ENCODE results near the gene LYRM9. TPM values are rescaled to one million over a fixed set of nuclear protein-coding genes. Genes with fewer than 3 reads are reported as not detected.

LYRM9 gene
- polyA plus RNA-seq, 1 donor (not counting 4 experiments of a cell fraction or from before 2014, with no cell fraction given): 3.0 TPM

DNA sequence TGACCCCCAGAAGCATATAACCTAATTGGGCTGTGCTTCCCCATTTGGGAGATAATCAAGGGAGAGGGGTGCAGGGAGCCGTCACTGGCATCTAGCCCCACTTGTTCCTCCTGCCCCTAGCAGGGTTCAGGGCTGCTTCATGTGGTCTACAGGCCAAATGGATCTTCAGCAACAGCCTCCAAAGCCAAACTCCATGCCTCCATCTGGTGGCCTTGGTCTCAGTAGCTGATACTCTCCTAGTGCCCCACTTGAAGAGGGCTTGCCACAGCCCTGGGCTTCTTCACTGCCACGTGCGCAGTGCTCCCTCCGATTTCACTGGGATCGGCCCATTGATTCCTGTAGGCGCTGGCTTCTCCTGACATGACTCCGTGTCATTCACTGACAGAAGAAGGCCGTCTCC lies 24.6 kb downstream of the LYRM9 start:
- dilution Hi-C loops (cut with MboI; ENCODE audit: extremely low pct_ligation_motif_present, low sequenced_read_pairs): no loop called here
- Histone ChIP-seq H3K36me3 (ENCODE audit: control insufficient read depth in 2 of 2, extremely low read depth in 1 of 2, insufficient read depth in 2 of 2, low read length in 2 of 2) (no peaks in the 10 kb centered on the region), H3K79me2 (ENCODE audit: control insufficient read depth, insufficient read depth, low read length) (no peaks in the 10 kb centered on the region), H3K4me3 (ENCODE audit: control insufficient read depth in 2 of 3, extremely low read depth in 1 of 3, insufficient read depth in 2 of 3, low read depth in 1 of 3, low read length in 3 of 3) (no peak overlapping the region), H3K4me1 (ENCODE audit: control insufficient read depth, extremely low read depth, insufficient read depth, low read length) (peaks cover 12% of the 10 kb centered on the region), H3K27me3 (ENCODE audit: control insufficient read depth, extremely low read depth, insufficient read depth, low read length) (no peaks in the 10 kb centered on the region), H3K9ac (ENCODE audit: control insufficient read depth, extremely low read depth, insufficient read depth, low read length) (no peak overlapping the region), H3K4me2 (ENCODE audit: control insufficient read depth, extremely low read depth, insufficient read depth, low read depth, low read length) (no peak overlapping the region), H2AFZ (ENCODE audit: control insufficient read depth, low read length) (no peak overlapping the region), H3K9me1 (ENCODE audit: control insufficient read depth, extremely low read depth, insufficient read depth, low read length) (no peaks in the 10 kb centered on the region), H4K20me1 (ENCODE audit: control insufficient read depth, extremely low read depth, insufficient read depth, low read length) (no peaks in the 10 kb centered on the region), H3K27ac (ENCODE audit: control insufficient read depth, insufficient read depth, low read length) (no peak overlapping the region), H3K9me3 (ENCODE audit: control insufficient read depth, low read depth, low read length) (no peaks in the 10 kb centered on the region)
- TF ChIP-seq, protein P1, sequence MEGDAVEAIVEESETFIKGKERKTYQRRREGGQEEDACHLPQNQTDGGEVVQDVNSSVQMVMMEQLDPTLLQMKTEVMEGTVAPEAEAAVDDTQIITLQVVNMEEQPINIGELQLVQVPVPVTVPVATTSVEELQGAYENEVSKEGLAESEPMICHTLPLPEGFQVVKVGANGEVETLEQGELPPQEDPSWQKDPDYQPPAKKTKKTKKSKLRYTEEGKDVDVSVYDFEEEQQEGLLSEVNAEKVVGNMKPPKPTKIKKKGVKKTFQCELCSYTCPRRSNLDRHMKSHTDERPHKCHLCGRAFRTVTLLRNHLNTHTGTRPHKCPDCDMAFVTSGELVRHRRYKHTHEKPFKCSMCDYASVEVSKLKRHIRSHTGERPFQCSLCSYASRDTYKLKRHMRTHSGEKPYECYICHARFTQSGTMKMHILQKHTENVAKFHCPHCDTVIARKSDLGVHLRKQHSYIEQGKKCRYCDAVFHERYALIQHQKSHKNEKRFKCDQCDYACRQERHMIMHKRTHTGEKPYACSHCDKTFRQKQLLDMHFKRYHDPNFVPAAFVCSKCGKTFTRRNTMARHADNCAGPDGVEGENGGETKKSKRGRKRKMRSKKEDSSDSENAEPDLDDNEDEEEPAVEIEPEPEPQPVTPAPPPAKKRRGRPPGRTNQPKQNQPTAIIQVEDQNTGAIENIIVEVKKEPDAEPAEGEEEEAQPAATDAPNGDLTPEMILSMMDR (optimal IDR thresholded peaks at IDR 0.05 in 1 of 3, IDR thresholded peaks at IDR 0.05 in 1 of 3, conservative IDR thresholded peaks at IDR 0.05 in 1 of 3; ENCODE audit: extremely low read depth in 1 of 3, insufficient read depth in 2 of 3, low read length in 3 of 3): peak in 1 of 3 experiments; percentile 14
- TF ChIP-seq EZH2 (IDR thresholded peaks at IDR 0.05; ENCODE audit: low read length): no peak
- DNase-seq (ENCODE audit: low read depth, low spot score) (no peak), FAIRE-seq (no peak)

DNA sequence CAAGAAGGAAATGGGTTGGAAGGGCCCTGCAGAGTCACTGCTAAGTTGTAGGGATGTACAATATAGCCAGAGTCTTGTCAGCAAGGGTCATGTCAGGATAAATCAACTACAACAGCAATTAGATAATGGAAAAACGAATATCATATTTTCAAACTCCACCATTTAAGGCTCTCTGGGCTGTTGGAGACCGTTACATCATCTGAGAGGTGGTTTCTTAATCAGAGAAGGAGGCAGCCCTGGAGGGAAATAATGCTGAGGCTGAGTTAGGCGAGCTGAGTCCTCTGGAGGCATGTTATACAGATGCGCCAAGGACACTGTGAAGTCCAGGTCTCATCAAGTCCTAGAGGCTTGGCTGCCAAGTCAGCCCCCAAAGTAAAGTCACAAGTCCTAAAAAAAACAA lies 30.3 kb downstream of the LYRM9 start:
- no peak overlapping the region for H3K4me3 ChIP-seq (ENCODE audit: control insufficient read depth in 2 of 3, extremely low read depth in 1 of 3, insufficient read depth in 2 of 3, low read depth in 1 of 3, low read length in 3 of 3)
- H3K27me3 ChIP-seq (ENCODE audit: control insufficient read depth, extremely low read depth, insufficient read depth, low read length): no peaks in the 10 kb centered on the region
- H3K36me3 ChIP-seq (ENCODE audit: control insufficient read depth in 2 of 2, extremely low read depth in 1 of 2, insufficient read depth in 2 of 2, low read length in 2 of 2): no peaks in the 10 kb centered on the region
- DNase-seq (ENCODE audit: low read depth, low spot score) (no peak), FAIRE-seq (no peak)
- H3K9ac ChIP-seq (ENCODE audit: control insufficient read depth, extremely low read depth, insufficient read depth, low read length): no peak overlapping the region
- no peaks in the 10 kb centered on the region for H3K4me1 ChIP-seq (ENCODE audit: control insufficient read depth, extremely low read depth, insufficient read depth, low read length)
- no peaks in the 10 kb centered on the region for H3K79me2 ChIP-seq (ENCODE audit: control insufficient read depth, insufficient read depth, low read length)
- no peaks in the 10 kb centered on the region for H3K9me3 ChIP-seq (ENCODE audit: control insufficient read depth, low read depth, low read length)
- no peaks in the 10 kb centered on the region for H4K20me1 ChIP-seq (ENCODE audit: control insufficient read depth, extremely low read depth, insufficient read depth, low read length)
- H3K27ac ChIP-seq (ENCODE audit: control insufficient read depth, insufficient read depth, low read length): no peak overlapping the region
- H3K4me2 ChIP-seq (ENCODE audit: control insufficient read depth, extremely low read depth, insufficient read depth, low read depth, low read length): no peak overlapping the region
- TF ChIP-seq, protein P1 (optimal IDR thresholded peaks at IDR 0.05 in 1 of 3, IDR thresholded peaks at IDR 0.05 in 1 of 3, conservative IDR thresholded peaks at IDR 0.05 in 1 of 3; ENCODE audit: extremely low read depth in 1 of 3, insufficient read depth in 2 of 3, low read length in 3 of 3): no peak
- no peak for TF ChIP-seq EZH2 (IDR thresholded peaks at IDR 0.05; ENCODE audit: low read length)
- H2AFZ ChIP-seq (ENCODE audit: control insufficient read depth, low read length): no peak overlapping the region
- no peaks in the 10 kb centered on the region for H3K9me1 ChIP-seq (ENCODE audit: control insufficient read depth, extremely low read depth, insufficient read depth, low read length)
- dilution Hi-C loops (cut with MboI; ENCODE audit: extremely low pct_ligation_motif_present, low sequenced_read_pairs): no loop called here
